C4-2B (cell line): ENCODE results near the gene ATP8B4.

Source experiments
- CTCF ChIP-seq: fragments of 450-650 bp; conservative IDR thresholded peaks from 2 replicates; pipeline ENCODE4 v1.5.1; 2017; ENCODE audit warnings: mild to moderate bottlenecking
- ZFX ChIP-seq: fragments of 450-650 bp; IDR thresholded peaks from 2 replicates; pipeline ENCODE4 v1.6.1; 2017

- TF ChIP-seq CTCF (no peak), ZFX (no peak)
These were observed 252.9 kb downstream of the ATP8B4 start for GRCh38 chr15:49865925-49866757.
